Tibial nerve (tissue), 4 donors: ENCODE data around the gene LINGO4.

ENCODE experiments used
- EP300 ChIP-seq, 2 donors: sonication (generic); formaldehyde crosslinking; IDR thresholded peaks; one replicate each; pipeline ENCODE4 v1.6.1; 2017; ENCODE audit warnings: antibody characterized with exemption in 2 of 2, mild to moderate bottlenecking in 1 of 2
- TF ChIP-seq, protein P1 (sequence below), 5 experiments: fragments of 200-600 bp in 3 of 5; fragments of 450-650 bp in 2 of 5; sonication (generic) in 3 of 5; IDR thresholded peaks; one replicate each; pipeline ENCODE4 v1.5.1; 2016 to 2019; ENCODE audit warnings: antibody characterized with exemption in 5 of 5, mild to moderate bottlenecking in 3 of 5, moderate library complexity in 2 of 5

DNA sequence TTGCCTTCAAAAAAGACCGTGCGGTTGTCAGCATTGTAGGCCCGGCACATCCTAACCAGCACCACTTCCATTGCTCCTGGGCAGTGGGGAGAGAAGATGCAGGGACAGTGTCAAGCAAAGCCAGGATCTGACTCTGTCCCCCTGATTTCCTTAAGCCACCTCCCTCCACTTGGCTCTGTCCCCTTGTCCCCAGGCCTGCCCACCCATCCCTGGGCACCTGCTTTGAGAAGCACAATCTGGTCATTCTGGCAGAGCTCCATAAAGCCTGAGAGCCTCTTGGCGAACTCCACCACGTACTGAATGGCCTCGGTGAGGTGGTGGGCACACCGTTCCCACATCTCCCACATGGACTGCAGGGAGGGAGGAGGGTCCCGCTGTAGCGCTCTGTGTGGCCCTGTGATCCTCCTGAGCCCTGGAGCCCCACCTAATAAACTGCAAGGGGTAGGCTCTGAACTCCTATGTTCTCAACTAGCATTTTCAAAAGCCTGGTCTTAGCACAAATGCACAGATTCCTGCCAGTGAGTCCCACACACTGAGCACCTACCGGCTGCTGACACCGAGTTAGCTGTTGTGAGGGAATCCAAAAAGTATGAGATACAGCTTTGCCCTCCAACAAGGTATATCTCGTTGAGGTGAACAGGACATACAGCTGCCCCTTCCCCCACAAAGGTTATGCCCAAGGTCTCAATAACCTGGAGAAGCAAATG, 8.2 kb upstream of the LINGO4 start:
- TF ChIP-seq, protein P1, sequence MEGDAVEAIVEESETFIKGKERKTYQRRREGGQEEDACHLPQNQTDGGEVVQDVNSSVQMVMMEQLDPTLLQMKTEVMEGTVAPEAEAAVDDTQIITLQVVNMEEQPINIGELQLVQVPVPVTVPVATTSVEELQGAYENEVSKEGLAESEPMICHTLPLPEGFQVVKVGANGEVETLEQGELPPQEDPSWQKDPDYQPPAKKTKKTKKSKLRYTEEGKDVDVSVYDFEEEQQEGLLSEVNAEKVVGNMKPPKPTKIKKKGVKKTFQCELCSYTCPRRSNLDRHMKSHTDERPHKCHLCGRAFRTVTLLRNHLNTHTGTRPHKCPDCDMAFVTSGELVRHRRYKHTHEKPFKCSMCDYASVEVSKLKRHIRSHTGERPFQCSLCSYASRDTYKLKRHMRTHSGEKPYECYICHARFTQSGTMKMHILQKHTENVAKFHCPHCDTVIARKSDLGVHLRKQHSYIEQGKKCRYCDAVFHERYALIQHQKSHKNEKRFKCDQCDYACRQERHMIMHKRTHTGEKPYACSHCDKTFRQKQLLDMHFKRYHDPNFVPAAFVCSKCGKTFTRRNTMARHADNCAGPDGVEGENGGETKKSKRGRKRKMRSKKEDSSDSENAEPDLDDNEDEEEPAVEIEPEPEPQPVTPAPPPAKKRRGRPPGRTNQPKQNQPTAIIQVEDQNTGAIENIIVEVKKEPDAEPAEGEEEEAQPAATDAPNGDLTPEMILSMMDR (IDR thresholded peaks at IDR 0.05) = no peak
- no peak for TF ChIP-seq EP300 (IDR thresholded peaks at IDR 0.05)
